Adrenal gland (tissue), 12 donors: ENCODE measurements around the gene SPAG7. TPM values are rescaled to one million over a fixed set of nuclear protein-coding genes. Genes with fewer than 3 reads are reported as not detected.

ENCODE experiments used
- DNase-seq, 7 donors: peaks; one replicate each; pipeline ENCODE4 v3.0.0-alpha.2; 2019 to 2020
- H3K27ac ChIP-seq, 5 donors: fragments of 200-600 bp; sonication (generic) in 4 of 5; 1 replicate in 3 of 5; 2 replicates in 2 of 5; pipeline versions ENCODE4 v1.5.1 to v1.8.0; 2016 to 2020; ENCODE audit warnings: mild to moderate bottlenecking in 1 of 5
- H3K27me3 ChIP-seq: fragments of 200-600 bp; 2 replicates; pipeline ENCODE4 v1.8.0; 2021
- H3K36me3 ChIP-seq, 2 donors: fragments of 200-600 bp; replicated peaks in 1 of 2; 1 replicate in 1 of 2; 2 replicates in 1 of 2; pipeline versions ENCODE4 v1.5.1 to v1.8.0; 2018 to 2022
- H3K4me1 ChIP-seq, 2 donors: fragments of 200-600 bp; replicated peaks in 1 of 2; 1 replicate in 1 of 2; 2 replicates in 1 of 2; pipeline versions ENCODE4 v1.5.1 to v1.8.0; 2018 to 2021
- H3K4me3 ChIP-seq, 4 donors: fragments of 200-600 bp; sonication (generic) in 3 of 4; one replicate each; pipeline ENCODE4 v1.5.1; 2016 to 2018
- H3K9me3 ChIP-seq, 3 donors: fragments of 200-600 bp; sonication (generic) in 1 of 3; replicated peaks in 1 of 3; 1 replicate in 2 of 3; 2 replicates in 1 of 3; pipeline versions ENCODE4 v1.5.1 to v1.8.0; 2016 to 2021
- CTCF ChIP-seq, 6 experiments: fragments of 450-650 bp in 4 of 6; fragments of 200-600 bp in 2 of 6; sonication (generic) in 1 of 6; IDR thresholded peaks; 1 replicate in 5 of 6; 2 replicates in 1 of 6; pipeline versions ENCODE4 v1.5.1 to v1.8.0; 2016 to 2021; ENCODE audit warnings: antibody characterized with exemption in 6 of 6, mild to moderate bottlenecking in 2 of 6, moderate library complexity in 1 of 6
- POLR2A ChIP-seq, 2 donors: fragments of 450-650 bp; IDR thresholded peaks; one replicate each; pipeline ENCODE4 v1.6.1; 2017; ENCODE audit warnings: antibody characterized with exemption in 2 of 2, mild to moderate bottlenecking in 2 of 2, moderate library complexity in 1 of 2
- WGBS, 4 donors: extraction: QIAGEN DNeasy Blood & Tissue Kit in 2 of 4; methylation state at CpG; one replicate each; pipeline versions ENCODE4 v1.1.5 to v1.1.7; 2013 to 2017; 5-methylcytosine and 5-hydroxymethylcytosine counted together
- intact Hi-C, 2 donors: fragments of 100-400 bp; cut with DNase I; formaldehyde crosslinking; loops; one replicate each; pipeline versions ENCODE4 v1.14.1 to v1.15.0; 2022 to 2023
- polyA plus RNA-seq, 3 donors: library from polyadenylated mRNA; stranded (reverse); fragments of 200-250 nt in 2 of 3; fragments of 350-450 nt in 1 of 3; fragmentation: Illumina TruSeq in 1 of 3; extraction: RNeasy Lipid Tissue Mini Kit (QIAGEN cat#74804) in 1 of 3; gene quantifications; one replicate each; pipeline ENCODE4 v1.2.3, GENCODE V29; 2013 to 2014
- total RNA-seq, 9 donors: library from RNA; depleted of rRNA in 4 of 9; stranded (reverse); fragments of >200 nt in 4 of 9; fragments of 120-200 nt in 1 of 9; fragmentation: NEBNext Ultra II Directional in 1 of 9; extraction: Animal tissue kit (Norgen Biotek cat#: 25700) in 1 of 9; gene quantifications; one replicate each; pipeline versions ENCODE4 v1.1.0 to v1.2.4, GENCODE V29; 2013 to 2023
- donor health status: healthy with polysubstance abuse.
- donor health status: Bipolar disorder and iron deficiency.
- donor health status: DM: yes; HTN: yes; CAD: no.
- donor health status: DM: no; HTN: no; CAD: no.
- donor health status: DM: no; HTN: no; CAD: no.
- donor health status: DM: yes; HTN: yes; CAD: no.

The SPAG7 gene
- total and polyA plus RNA-seq, 12 donors = 44.3 to 120 (median 73.5) TPM

- 91 to 95% (median 92%) methylated on average over 6 of the region's 6 CpGs for WGBS, 4 donors
- intact Hi-C loops = no loop called here
- H3K4me3 ChIP-seq = no peak overlapping the region
Observed at GRCh38 chr17:4971826-4972225, 4.2 kb upstream of the SPAG7 start.

GRCh38 chr17:4970273-4970672 lies 2.7 kb upstream of the SPAG7 start:
- H3K27ac ChIP-seq = peak overlapping the region in 3 of 5 donors; percentile 92 to 98 (median 97)
- H3K36me3 ChIP-seq = peaks cover 0 to 37% of the 10 kb centered on the region in 2 donors
- H3K9me3 ChIP-seq = no peaks in the 10 kb centered on the region
- H3K27me3 ChIP-seq = no peaks in the 10 kb centered on the region
- no peak for TF ChIP-seq POLR2A (IDR thresholded peaks at IDR 0.05)
- no peak for TF ChIP-seq CTCF (IDR thresholded peaks at IDR 0.05)
- 95 to 99% (median 97%) methylated on average over 8 of the region's 8 CpGs for WGBS, 4 donors
- no peak overlapping the region for H3K4me3 ChIP-seq
- no peak for DNase-seq
- intact Hi-C loops = no loop called here
- H3K4me1 ChIP-seq = peaks cover 19 to 35% of the 10 kb centered on the region in 2 donors

More at GRCh38 chr17:4971826-4972225, 4.2 kb upstream of the SPAG7 start:
- no peak overlapping the region for H3K27ac ChIP-seq
- peaks cover 0 to 43% of the 10 kb centered on the region in 2 donors for H3K36me3 ChIP-seq
- no peak for DNase-seq
- no peaks in the 10 kb centered on the region for H3K27me3 ChIP-seq
- H3K4me1 ChIP-seq = peaks cover 13 to 29% of the 10 kb centered on the region in 2 donors
- TF ChIP-seq POLR2A (IDR thresholded peaks at IDR 0.05) = no peak
- no peak for TF ChIP-seq CTCF (IDR thresholded peaks at IDR 0.05)
- no peaks in the 10 kb centered on the region for H3K9me3 ChIP-seq

- Histone ChIP-seq H3K4me3 (no peak overlapping the region), H3K4me1 (peaks cover 19 to 35% of the 10 kb centered on the region in 2 donors), H3K9me3 (no peaks in the 10 kb centered on the region), H3K36me3 (peaks cover 0 to 37% of the 10 kb centered on the region in 2 donors), H3K27me3 (no peaks in the 10 kb centered on the region), H3K27ac (peak overlapping the region in 4 of 5 donors; percentile 92 to 98 (median 98))
- intact Hi-C loops = no loop called here
- DNase-seq = peak in 5 of 7 donors; percentile 57 to 72 (median 60)
- 59 to 75% (median 69%) methylated on average over 9 to 16 of the region's 16 CpGs for WGBS, 4 donors
- TF ChIP-seq CTCF (IDR thresholded peaks at IDR 0.05) (no peak), POLR2A (IDR thresholded peaks at IDR 0.05) (no peak)
Observed at GRCh38 chr17:4969551-4970173, 2.0 kb upstream of the SPAG7 start.

GRCh38 chr17:4969047-4969550 lies 1.5 kb upstream of the SPAG7 start:
- peak overlapping the region in 1 of 4 donors; percentile 82 for H3K4me3 ChIP-seq
- TF ChIP-seq POLR2A (IDR thresholded peaks at IDR 0.05) (peak in 1 of 2 donors; percentile 16), CTCF (IDR thresholded peaks at IDR 0.05) (no peak)
- WGBS, 4 donors = 76 to 86% (median 82%) methylated on average over 3 to 15 of the region's 15 CpGs
- no peaks in the 10 kb centered on the region for H3K27me3 ChIP-seq
- no peaks in the 10 kb centered on the region for H3K9me3 ChIP-seq
- peaks cover 19 to 35% of the 10 kb centered on the region in 2 donors for H3K4me1 ChIP-seq
- peak overlapping the region in 4 of 5 donors; percentile 92 to 98 (median 98) for H3K27ac ChIP-seq
- peaks cover 0 to 35% of the 10 kb centered on the region in 2 donors for H3K36me3 ChIP-seq
- intact Hi-C loops = no loop called here
- peak in 5 of 7 donors; percentile 46 to 72 (median 49) for DNase-seq
